GM18499 (cell line): ENCODE data around the gene ANKRD27.
"Not testable (repeated sequence)": the region's sequence is repeated elsewhere in the genome, so short reads cannot be mapped to it uniquely, and the experiment has no call there.

Experiments
- ATAC-seq: cut with Tn5 transposase; IDR thresholded peaks from one replicate; pipeline ENCODE4 v1.9.1; 2021; ENCODE audit warnings: moderate number of reproducible peaks; ENCODE audit not compliant: insufficient read depth, unreplicated experiment

Gene ANKRD27

GRCh38 chr19:32674931-32675719 lies at the start of gene ANKRD27:
Gene ANKRD27, minus strand, starts transcription at chr19:32675180. Its CDS starts 16,165 bp downstream, at chr19:32659015.
- ATAC-seq: peak; percentile 92

- no peak for ATAC-seq
Measured at GRCh38 chr19:32720936-32721250, 45.9 kb upstream of the ANKRD27 start.

GRCh38 chr19:32720216-32720935 lies 45.4 kb upstream of the ANKRD27 start:
- ATAC-seq: no peak

- no peak for ATAC-seq
Measured at GRCh38 chr19:32719611-32720059, 44.7 kb upstream of the ANKRD27 start, which contains the start of gene TDRD12. Gene TDRD12, plus strand, starts transcription at chr19:32719767. Its CDS starts 306 bp downstream, at chr19:32720073.

GRCh38 chr19:32718286-32718685 lies 43.3 kb upstream of the ANKRD27 start:
- ATAC-seq: no peak

- no peak for ATAC-seq
Measured at GRCh38 chr19:32717496-32717895, 42.5 kb upstream of the ANKRD27 start.

- not testable (repeated sequence) for ATAC-seq
Measured at GRCh38 chr19:32716203-32716602, 41.2 kb upstream of the ANKRD27 start.

GRCh38 chr19:32711747-32712146 lies 36.8 kb upstream of the ANKRD27 start:
- no peak for ATAC-seq

GRCh38 chr19:32709032-32709431 lies 34.1 kb upstream of the ANKRD27 start:
- no peak for ATAC-seq

GRCh38 chr19:32708457-32708856 lies 33.5 kb upstream of the ANKRD27 start:
- no peak for ATAC-seq

- not testable (repeated sequence) for ATAC-seq
Measured at GRCh38 chr19:32704006-32704405, 29.0 kb upstream of the ANKRD27 start.

- no peak for ATAC-seq
Measured at GRCh38 chr19:32702010-32702409, 27.0 kb upstream of the ANKRD27 start.

GRCh38 chr19:32700129-32700528 lies 25.1 kb upstream of the ANKRD27 start:
- not testable (repeated sequence) for ATAC-seq

GRCh38 chr19:32696771-32697170 lies 21.8 kb upstream of the ANKRD27 start:
- not testable (repeated sequence) for ATAC-seq

GRCh38 chr19:32695506-32695905 lies 20.5 kb upstream of the ANKRD27 start:
- ATAC-seq: not testable (repeated sequence)

- ATAC-seq: not testable (repeated sequence)
Measured at GRCh38 chr19:32694851-32695250, 19.9 kb upstream of the ANKRD27 start.

GRCh38 chr19:32694316-32694715 lies 19.3 kb upstream of the ANKRD27 start:
- ATAC-seq: not testable (repeated sequence)

GRCh38 chr19:32693151-32694108 lies 18.4 kb upstream of the ANKRD27 start:
- not testable (repeated sequence) for ATAC-seq

- no peak for ATAC-seq
Measured at GRCh38 chr19:32692727-32693061, 17.7 kb upstream of the ANKRD27 start.

- peak; percentile 23 for ATAC-seq
Measured at GRCh38 chr19:32691952-32692726, 17.2 kb upstream of the ANKRD27 start.
